K562 (cell line): ENCODE measurements around the gene PI4KA. TPM values are rescaled to one million over a fixed set of nuclear protein-coding genes. Genes with fewer than 3 reads are reported as not detected.

Experiments used
- BACH1 ChIP-seq: fragments of 200-800 bp; sonication (Bioruptor generic); IDR thresholded peaks from 2 replicates; pipeline ENCODE4 v1.6.1; 2016; ENCODE audit warnings: missing genetic modification characterization, missing compliant biosample characterization
- E2F5 ChIP-seq: sonication (generic); formaldehyde crosslinking; IDR thresholded peaks from 2 replicates; pipeline ENCODE4 v1.8.0; 2022; ENCODE audit warnings: mild to moderate bottlenecking, missing genetic modification reagents
- HMBOX1 ChIP-seq: sonication (generic); IDR thresholded peaks from 2 replicates; pipeline ENCODE4 v1.6.1; 2016
- KAT2B ChIP-seq: IDR thresholded peaks from one replicate; pipeline ENCODE4 v1.6.1; 2012; ENCODE audit warnings: low read depth, mild to moderate bottlenecking, control low read depth, inconsistent platforms, low read length, moderate library complexity
- KHSRP ChIP-seq: fragments of 450-650 bp; IDR thresholded peaks from 2 replicates; pipeline ENCODE4 v1.6.1; 2017
- LEF1 ChIP-seq: fragments of 450-650 bp; IDR thresholded peaks from 2 replicates; pipeline ENCODE4 v1.6.1; 2016; ENCODE audit warnings: mild to moderate bottlenecking
- MAFK ChIP-seq: IDR thresholded peaks from 2 replicates; pipeline ENCODE4 v1.6.1; 2011; ENCODE audit warnings: low read length, improper control_type of control experiment
- NR2C2 ChIP-seq, 2 experiments: fragments of 200-800 bp in 1 of 2; sonication (Bioruptor generic) in 1 of 2; sonication (generic) in 1 of 2; formaldehyde crosslinking in 1 of 2; IDR thresholded peaks; 2 replicates each; pipeline versions ENCODE4 v1.6.1 to v1.8.0; 2016 to 2022; ENCODE audit warnings: mild to moderate bottlenecking in 1 of 2, missing compliant biosample characterization in 1 of 2, missing genetic modification characterization in 1 of 2, missing genetic modification reagents in 1 of 2
- RAD21 ChIP-seq, 2 experiments: fragments of 250-450 bp in 1 of 2; fragments of 450-650 bp in 1 of 2; sonication (Bioruptor Pico) in 1 of 2; formaldehyde crosslinking in 1 of 2; IDR thresholded peaks in 1 of 2; conservative IDR thresholded peaks in 1 of 2; 2 replicates each; pipeline versions ENCODE4 v1.4.0 to v1.8.0; 2020 to 2022; ENCODE audit warnings: mild to moderate bottlenecking in 2 of 2, moderate library complexity in 1 of 2
- SAFB ChIP-seq: fragments of 200-400 bp; formaldehyde crosslinking; IDR thresholded peaks from 2 replicates; pipeline ENCODE4 v1.6.1; 2017; ENCODE audit warnings: low read depth, low read length, borderline replicate concordance
- SMAD4 ChIP-seq: fragments of 250-450 bp; sonication (Bioruptor Pico); conservative IDR thresholded peaks from 2 replicates; pipeline ENCODE4 v1.8.0; 2021; ENCODE audit warnings: inconsistent platforms, mild to moderate bottlenecking, moderate library complexity
- SMARCA5 ChIP-seq: fragments of 450-650 bp; IDR thresholded peaks from 2 replicates; pipeline ENCODE4 v1.6.1; 2016
- TEAD1 ChIP-seq, 2 experiments: fragments of 450-650 bp in 1 of 2; sonication (generic) in 1 of 2; formaldehyde crosslinking; IDR thresholded peaks; 2 replicates each; pipeline versions ENCODE4 v1.4.0 to v1.8.0; 2020 to 2022; ENCODE audit warnings: mild to moderate bottlenecking in 2 of 2, missing genetic modification reagents in 1 of 2
- TGIF2 ChIP-seq: sonication (generic); formaldehyde crosslinking; IDR thresholded peaks from 2 replicates; pipeline ENCODE4 v1.8.1; 2022; ENCODE audit warnings: mild to moderate bottlenecking, missing genetic modification reagents, moderate library complexity
- TSC22D4 ChIP-seq: fragments of 450-650 bp; IDR thresholded peaks from 2 replicates; pipeline ENCODE4 v1.6.1; 2016; ENCODE audit warnings: missing genetic modification characterization, missing biosample characterization, control low read depth
- TSHZ1 ChIP-seq: fragments of 250-450 bp; sonication (Bioruptor Pico); IDR thresholded peaks from 2 replicates; pipeline ENCODE4 v1.4.0; 2020; ENCODE audit warnings: mild to moderate bottlenecking, moderate library complexity
- USF1 ChIP-seq: sonication (generic); formaldehyde crosslinking; IDR thresholded peaks from 2 replicates; pipeline ENCODE4 v1.9.0; 2022; ENCODE audit warnings: mild to moderate bottlenecking, missing genetic modification reagents
- ZFP30 ChIP-seq: fragments of 250-450 bp; sonication (Bioruptor Pico); IDR thresholded peaks from 2 replicates; pipeline ENCODE4 v1.8.0; 2022; ENCODE audit warnings: moderate library complexity, mild to moderate bottlenecking, inconsistent platforms, borderline replicate concordance
- ZNF212 ChIP-seq: fragments of 450-650 bp; formaldehyde crosslinking; IDR thresholded peaks from 2 replicates; pipeline ENCODE4 v1.4.0; 2020; ENCODE audit warnings: mild to moderate bottlenecking
- polyA plus RNA-seq, 8 experiments: library from polyadenylated mRNA; depleted of rRNA in 4 of 8; stranded (reverse) in 5 of 8; unstranded in 3 of 8; fragments of >200 nt; fragmentation: Nextera tagmentation in 2 of 8; fragmentation: Illumina TruSeq in 1 of 8; extraction: Ambion mirVana in 2 of 8; extraction: Trizol in 1 of 8; gene quantifications; 2 replicates each; pipeline versions ENCODE4 v1.2.1 to v1.2.3, GENCODE V29; 2011 to 2014; ENCODE audit warnings: inconsistent platforms in 1 of 8, missing spikeins in 1 of 8
- total RNA-seq, 7 experiments: library from RNA; depleted of rRNA in 6 of 7; stranded (reverse); fragments of >200 nt in 6 of 7; fragmentation: Illumina TruSeq in 2 of 7; extraction: Trizol in 2 of 7; gene quantifications; 2 replicates each; pipeline versions ENCODE4 v1.2.1 to v1.2.3, GENCODE V29; 2011 to 2021; ENCODE audit warnings: low replicate concordance in 1 of 7
- TF ChIP-seq, protein P1 (sequence below), 2 experiments: fragments of 250-450 bp in 1 of 2; fragments of 450-650 bp in 1 of 2; sonication (Bioruptor Pico) in 1 of 2; IDR thresholded peaks; 2 replicates each; pipeline versions ENCODE4 v1.6.1 to v1.8.0; 2016 to 2021; ENCODE audit warnings: mild to moderate bottlenecking in 2 of 2, moderate library complexity in 2 of 2, missing compliant biosample characterization in 1 of 2, missing genetic modification characterization in 1 of 2

PI4KA gene
- total and polyA plus RNA-seq, 9 of the 15 experiments (the other 6 are each of a cell fraction or from before 2014, with no cell fraction given): 7.3 to 187 (median 84.7) TPM

DNA sequence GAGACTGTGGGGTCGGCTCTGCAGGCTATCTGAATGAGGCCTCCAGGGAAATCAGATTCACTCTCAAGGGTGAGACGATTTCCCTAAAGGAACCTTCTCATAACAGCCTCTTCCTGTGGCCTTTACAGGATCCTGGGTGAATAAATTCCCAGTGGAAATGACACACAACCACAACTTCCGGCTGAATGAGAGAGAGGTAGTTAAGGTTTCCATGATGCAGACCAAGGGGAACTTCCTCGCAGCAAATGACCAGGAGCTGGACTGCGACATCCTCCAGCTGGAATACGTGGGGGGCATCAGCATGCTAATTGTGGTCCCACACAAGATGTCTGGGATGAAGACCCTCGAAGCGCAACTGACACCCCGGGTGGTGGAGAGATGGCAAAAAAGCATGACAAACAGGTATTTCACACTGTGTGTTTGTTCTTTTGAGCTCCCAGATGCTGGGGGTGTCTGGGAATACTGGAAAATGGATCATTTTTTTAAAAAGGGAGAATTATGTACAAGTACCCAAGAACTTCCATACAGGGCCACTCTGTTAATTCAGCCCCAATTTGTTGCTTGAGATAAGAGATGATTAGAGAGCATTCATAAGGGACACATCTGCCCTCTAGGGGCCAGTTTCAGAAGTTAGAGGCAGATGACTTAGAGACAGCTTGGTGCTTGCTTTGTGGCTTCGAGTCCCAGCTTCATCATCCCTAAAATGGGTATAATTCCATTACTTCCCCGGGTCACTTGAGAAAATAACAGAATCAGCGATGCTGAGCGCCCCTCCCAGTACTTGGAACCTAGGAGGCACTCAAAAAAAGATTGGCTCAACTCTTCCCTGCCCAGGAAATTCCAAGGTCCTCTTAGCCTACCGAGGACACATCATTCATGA, 74.5 kb downstream of the PI4KA start (continued):
- TF ChIP-seq USF1 (CRISPR knock-in tag) (no peak), TGIF2 (CRISPR knock-in tag) (no peak), TSHZ1 (peak; percentile 68; the same call in 1 of the 2 replicates), RAD21 (CRISPR knock-in tag; conservative IDR thresholded peaks at IDR 0.05 in 1 of 2, IDR thresholded peaks at IDR 0.05 in 1 of 2) (peak in 1 of 2 experiments; percentile 96; a peak in 2 of 4 replicates), ZFP30 (CRISPR knock-in tag) (no peak), BACH1 (no peak), E2F5 (CRISPR knock-in tag) (no peak), LEF1 (no peak), SAFB (no peak), SMARCA5 (no peak), TEAD1 (CRISPR knock-in tag; IDR thresholded peaks at IDR 0.05) (0 out of 4 replicates have a peak, but pooled peaks of 1 of the 2 experiments have one; percentile 61), TSC22D4 (tag) (no peak), HMBOX1 (no peak), SMAD4 (CRISPR knock-in tag) (peak; percentile 55), ZNF212 (CRISPR knock-in tag) (no peak), KHSRP (no peak), KAT2B (no peak), MAFK (no peak; the same call in 1 of the 2 replicates), NR2C2 (CRISPR knock-in tag; IDR thresholded peaks at IDR 0.05) (no peak), NR2C2 (tag; IDR thresholded peaks at IDR 0.05) (no peak)
- TF ChIP-seq, protein P1, sequence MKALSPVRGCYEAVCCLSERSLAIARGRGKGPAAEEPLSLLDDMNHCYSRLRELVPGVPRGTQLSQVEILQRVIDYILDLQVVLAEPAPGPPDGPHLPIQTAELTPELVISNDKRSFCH (CRISPR knock-in tag; IDR thresholded peaks at IDR 0.05): no peak
- TF ChIP-seq, protein P1 (tag; IDR thresholded peaks at IDR 0.05): no peak
